GM12865 (cell line): ENCODE measurements around the gene CCN2.

ENCODE experiments used
- DNase-seq: peaks from one replicate; pipeline ENCODE4 v3.0.0; 2010; ENCODE audit warnings: low read depth
- H3K4me3 ChIP-seq: 2 replicates; pipeline ENCODE4 v1.5.1; 2011; ENCODE audit warnings: mild to moderate bottlenecking, low read depth, low read length, control low read depth
- CTCF ChIP-seq: IDR thresholded peaks from 2 replicates; pipeline ENCODE4 v1.5.1; 2011; ENCODE audit warnings: low read length, control low read depth, low read depth, inconsistent platforms; ENCODE audit not compliant: insufficient read depth; ENCODE audit errors: missing control alignments

CCN2 gene

GRCh38 chr6:131946404-131946991 lies 4.7 kb downstream of the CCN2 start:
- DNase-seq: no peak
- H3K4me3 ChIP-seq: no peak overlapping the region
- no peak for TF ChIP-seq CTCF

- TF ChIP-seq CTCF: no peak
- H3K4me3 ChIP-seq: no peak overlapping the region
- no peak for DNase-seq
Measured at GRCh38 chr6:131945971-131946370, 5.2 kb downstream of the CCN2 start.

- no peak for DNase-seq
Measured at GRCh38 chr6:131937703-131938631, 13.2 kb downstream of the CCN2 start.

GRCh38 chr6:131937226-131937625 lies 13.9 kb downstream of the CCN2 start:
- DNase-seq: no peak
- H3K4me3 ChIP-seq: no peak overlapping the region
- no peak for TF ChIP-seq CTCF

More at GRCh38 chr6:131937703-131938631, 13.2 kb downstream of the CCN2 start:
- no peak for TF ChIP-seq CTCF
- H3K4me3 ChIP-seq: no peak overlapping the region

GRCh38 chr6:131936156-131936555 lies 15.0 kb downstream of the CCN2 start:
- DNase-seq: no peak
- H3K4me3 ChIP-seq: no peak overlapping the region
- no peak for TF ChIP-seq CTCF

GRCh38 chr6:131931063-131931750 lies 20.0 kb downstream of the CCN2 start:
- TF ChIP-seq CTCF: no peak
- no peak for DNase-seq
- no peak overlapping the region for H3K4me3 ChIP-seq
